GM23338 (cell line): ENCODE results near the gene KCNIP1. TPM values are rescaled to one million over a fixed set of nuclear protein-coding genes. Genes with fewer than 3 reads are reported as not detected.

Source experiments
- ATAC-seq: fragments of 200-7000 bp; cut with Tn5 transposase; 3 replicates; pipeline ENCODE4 v1.9.1; 2020
- DNase-seq: peaks from one replicate; pipeline ENCODE4 v3.0.0-alpha.2; 2015; ENCODE audit warnings: low spot score
- H2AFZ ChIP-seq: fragments of 200-600 bp; sonication (generic); 2 replicates; pipeline ENCODE4 v1.8.0; 2016; ENCODE audit warnings: antibody characterized with exemption, mild to moderate bottlenecking, moderate library complexity
- H3F3A ChIP-seq: fragments of 200-600 bp; sonication (generic); replicated peaks from 2 replicates; pipeline ENCODE4 v1.8.0; 2017; ENCODE audit warnings: antibody characterized with exemption, mixed run types, low read depth
- H3K27ac ChIP-seq: fragments of 200-600 bp; sonication (generic); 2 replicates; pipeline ENCODE4 v1.6.1; 2016; ENCODE audit warnings: low read depth
- H3K27me3 ChIP-seq: fragments of 200-600 bp; sonication (generic); 2 replicates; pipeline ENCODE4 v1.8.0; 2016; ENCODE audit warnings: mild to moderate bottlenecking, mixed run types, moderate library complexity; ENCODE audit not compliant: insufficient read depth
- H3K36me3 ChIP-seq: fragments of 200-600 bp; sonication (generic); 2 replicates; pipeline ENCODE4 v1.8.0; 2016; ENCODE audit warnings: mild to moderate bottlenecking; ENCODE audit not compliant: insufficient read depth
- H3K4me1 ChIP-seq: fragments of 200-600 bp; sonication (generic); 2 replicates; pipeline ENCODE4 v1.8.0; 2016; ENCODE audit warnings: mild to moderate bottlenecking, moderate library complexity; ENCODE audit not compliant: insufficient read depth
- H3K4me2 ChIP-seq: fragments of 200-600 bp; sonication (generic); 2 replicates; pipeline ENCODE4 v1.7.1; 2017; ENCODE audit warnings: mixed run types
- H3K4me3 ChIP-seq: fragments of 200-600 bp; sonication (generic); 2 replicates; pipeline ENCODE4 v1.6.1; 2016; ENCODE audit warnings: mixed run types
- H3K79me2 ChIP-seq: fragments of 200-600 bp; sonication (generic); replicated peaks from 2 replicates; pipeline ENCODE4 v1.8.0; 2017; ENCODE audit warnings: mild to moderate bottlenecking; ENCODE audit not compliant: insufficient read depth
- H3K9me2 ChIP-seq: fragments of 200-600 bp; sonication (generic); 2 replicates; pipeline ENCODE4 v1.8.0; 2017; ENCODE audit not compliant: insufficient read depth
- H4K20me1 ChIP-seq: fragments of 200-600 bp; sonication (generic); replicated peaks from 2 replicates; pipeline ENCODE4 v1.8.0; 2017; ENCODE audit warnings: mild to moderate bottlenecking; ENCODE audit not compliant: insufficient read depth
- H3K27ac Mint-ChIP-seq: 2 replicates; pipeline ENCODE4 v1.8.0; 2020; ENCODE audit warnings: inconsistent platforms, mild to moderate bottlenecking, moderate library complexity, mixed read lengths
- H3K27me3 Mint-ChIP-seq: 3 replicates; pipeline ENCODE4 v1.8.0; 2022; ENCODE audit warnings: low read depth, mild to moderate bottlenecking, moderate library complexity, mixed read lengths, inconsistent platforms; ENCODE audit not compliant: insufficient read depth, poor library complexity
- H3K36me3 Mint-ChIP-seq: 3 replicates; pipeline ENCODE4 v1.8.0; 2021; ENCODE audit warnings: low read depth, mild to moderate bottlenecking, inconsistent platforms, moderate library complexity, mixed read lengths
- H3K4me1 Mint-ChIP-seq: 3 replicates; pipeline ENCODE4 v1.8.0; 2020; ENCODE audit warnings: mild to moderate bottlenecking, inconsistent platforms, mixed read lengths
- H3K4me3 Mint-ChIP-seq: 3 replicates; pipeline ENCODE4 v1.8.0; 2021; ENCODE audit warnings: moderate library complexity, mild to moderate bottlenecking, inconsistent platforms, mixed read lengths
- H3K9me3 Mint-ChIP-seq: 3 replicates; pipeline ENCODE4 v1.8.0; 2020; ENCODE audit warnings: moderate library complexity, mild to moderate bottlenecking, inconsistent platforms, mixed read lengths
- CREB1 ChIP-seq: fragments of 250-450 bp; sonication (Bioruptor Pico); IDR thresholded peaks from 2 replicates; pipeline ENCODE4 v1.5.0; 2020; ENCODE audit warnings: low read depth, mild to moderate bottlenecking, moderate library complexity
- CTCF ChIP-seq, 2 experiments: fragments of 200-600 bp in 1 of 2; sonication (generic) in 1 of 2; conservative IDR thresholded peaks; 2 replicates each; pipeline versions ENCODE4 v1.5.1 to v1.6.1; 2016 to 2017; ENCODE audit warnings: antibody characterized with exemption in 2 of 2, low read depth in 2 of 2, mild to moderate bottlenecking in 2 of 2, moderate library complexity in 1 of 2
- ETS1 ChIP-seq: IDR thresholded peaks from 2 replicates; pipeline ENCODE4 v1.6.1; 2016; ENCODE audit warnings: antibody characterized with exemption
- EZH2 ChIP-seq: fragments of 200-600 bp; sonication (generic); IDR thresholded peaks from one replicate; pipeline ENCODE4 v1.8.0; 2017; ENCODE audit warnings: antibody characterized with exemption, mild to moderate bottlenecking, low read depth; ENCODE audit not compliant: unreplicated experiment
- EZH2phosphoT487 ChIP-seq: fragments of 200-600 bp; sonication (generic); IDR thresholded peaks from one replicate; pipeline ENCODE4 v1.8.1; 2018; ENCODE audit warnings: antibody characterized with exemption; ENCODE audit not compliant: unreplicated experiment
- JUNB ChIP-seq: IDR thresholded peaks from one replicate; pipeline ENCODE4 v1.6.1; 2016; ENCODE audit warnings: antibody characterized with exemption; ENCODE audit not compliant: unreplicated experiment
- NANOG ChIP-seq: IDR thresholded peaks from 2 replicates; pipeline ENCODE4 v1.6.1; 2016; ENCODE audit warnings: antibody characterized with exemption, borderline replicate concordance
- POLR2AphosphoS5 ChIP-seq: IDR thresholded peaks from 2 replicates; pipeline ENCODE4 v1.6.1; 2016; ENCODE audit warnings: antibody characterized with exemption, low read depth
- REST ChIP-seq: IDR thresholded peaks from one replicate; pipeline ENCODE4 v1.6.1; 2018; ENCODE audit warnings: antibody characterized with exemption; ENCODE audit not compliant: unreplicated experiment
- STAT1 ChIP-seq: IDR thresholded peaks from one replicate; pipeline ENCODE4 v1.6.1; 2016; ENCODE audit warnings: antibody characterized with exemption; ENCODE audit not compliant: unreplicated experiment
- ZNF114 ChIP-seq: fragments of 250-450 bp; sonication (Bioruptor Pico); IDR thresholded peaks from 2 replicates; pipeline ENCODE4 v1.5.0; 2020; ENCODE audit warnings: mild to moderate bottlenecking, moderate library complexity
- ZNF331 ChIP-seq: fragments of 250-450 bp; sonication (Bioruptor Pico); IDR thresholded peaks from 2 replicates; pipeline ENCODE4 v1.5.0; 2020; ENCODE audit warnings: low read depth, mild to moderate bottlenecking, moderate library complexity
- ZNF462 ChIP-seq: fragments of 250-450 bp; sonication (Bioruptor Pico); IDR thresholded peaks from 2 replicates; pipeline ENCODE4 v1.5.0; 2020; ENCODE audit warnings: mild to moderate bottlenecking, moderate library complexity
- polyA plus RNA-seq: library from polyadenylated mRNA; unstranded; fragments of >200 nt; fragmentation: Nextera tagmentation; extraction: Ambion mirVana; gene quantifications from 2 replicates; pipeline ENCODE4 v1.2.1, GENCODE V29; 2016
- total RNA-seq: library from RNA; depleted of rRNA; stranded (reverse); fragments of >200 nt; shearing (Covaris generic); gene quantifications from 2 replicates; pipeline ENCODE4 v1.2.3, GENCODE V29; 2014

Gene KCNIP1
- total and polyA plus RNA-seq, 2 experiments from 2014 or later: 0.31 to 0.87 TPM

- Histone ChIP-seq H3K27ac (no peak overlapping the region), H2AFZ (no peak overlapping the region), H3K4me2 (no peak overlapping the region), H3K79me2 (no peaks in the 10 kb centered on the region), H3K4me3 (no peak overlapping the region), H3K9me2 (peaks cover 41% of the 10 kb centered on the region), H3K27me3 (no peaks in the 10 kb centered on the region), H4K20me1 (no peaks in the 10 kb centered on the region), H3K36me3 (no peaks in the 10 kb centered on the region), H3F3A (peaks cover 5% of the 10 kb centered on the region; the same call in 1 of the 2 replicates), H3K4me1 (peaks cover 6% of the 10 kb centered on the region; the same call in 1 of the 2 replicates)
- no peak overlapping the region for H3K27ac Mint-ChIP-seq
- peaks cover 8% of the 10 kb centered on the region for H3K27me3 Mint-ChIP-seq
- H3K9me3 Mint-ChIP-seq: peaks cover 4% of the 10 kb centered on the region; the same call in 1 of the 3 replicates
- no peak overlapping the region for H3K4me3 Mint-ChIP-seq
- ATAC-seq (no peak), DNase-seq (no peak)
- H3K36me3 Mint-ChIP-seq: peaks cover 15% of the 10 kb centered on the region
- H3K4me1 Mint-ChIP-seq: peaks cover 18% of the 10 kb centered on the region
- no peak for TF ChIP-seq JUNB
- no peak for TF ChIP-seq ZNF331 (CRISPR knock-in tag)
- TF ChIP-seq POLR2AphosphoS5: no peak
- TF ChIP-seq ZNF462 (CRISPR knock-in tag): no peak
- TF ChIP-seq CTCF (conservative IDR thresholded peaks at IDR 0.05; ENCODE audit: low read depth in 2 of 2): no peak
- TF ChIP-seq NANOG: no peak
- no peak for TF ChIP-seq EZH2
- no peak for TF ChIP-seq STAT1
- TF ChIP-seq ZNF114 (CRISPR knock-in tag): no peak
- TF ChIP-seq ETS1: no peak
- no peak for TF ChIP-seq CREB1 (CRISPR knock-in tag)
- no peak for TF ChIP-seq EZH2phosphoT487
- TF ChIP-seq REST: no peak
These were observed 252.0 kb downstream of the KCNIP1 start for GRCh38 chr5:170755679-170756456.
